Large intestine (tissue), 3 donors: ENCODE results near the gene KRTAP10-1. TPM values are rescaled to one million over a fixed set of nuclear protein-coding genes. Genes with fewer than 3 reads are reported as not detected.
A peak's percentile ranks its signal among the peaks of the same experiment; 100 is the strongest.
"Not testable (repeated sequence)": the region's sequence is repeated elsewhere in the genome, so short reads cannot be mapped to it uniquely, and the experiment has no call there.

Experiments used
- DNase-seq, 2 donors: peaks; one replicate each; pipeline versions ENCODE4 v3.0.0 to v3.0.0-alpha.2; 2013
- H3K27ac ChIP-seq: one replicate; pipeline ENCODE4 v1.5.1; 2013; ENCODE audit warnings: low read length
- H3K27me3 ChIP-seq: 2 replicates; pipeline ENCODE4 v1.6.1; 2013; ENCODE audit warnings: low read length; ENCODE audit not compliant: control insufficient read depth, insufficient read depth
- H3K36me3 ChIP-seq: 2 replicates; pipeline ENCODE4 v1.6.1; 2013; ENCODE audit warnings: low read length; ENCODE audit not compliant: control insufficient read depth, insufficient read depth
- H3K4me1 ChIP-seq: one replicate; pipeline ENCODE4 v1.6.1; 2013; ENCODE audit warnings: low read length; ENCODE audit not compliant: control insufficient read depth, insufficient read depth
- H3K4me3 ChIP-seq: one replicate; pipeline ENCODE4 v1.5.1; 2013; ENCODE audit warnings: low read length
- H3K9me3 ChIP-seq: one replicate; pipeline ENCODE4 v1.6.1; 2013; ENCODE audit warnings: mild to moderate bottlenecking, low read depth, low read length, moderate library complexity; ENCODE audit not compliant: control insufficient read depth
- WGBS: methylation state at CpG from one replicate; pipeline ENCODE4 v1.1.5; 2013; ENCODE audit warnings: low lambda C conversion rate; ENCODE audit not compliant: insufficient coverage; 5-methylcytosine and 5-hydroxymethylcytosine counted together
- polyA plus RNA-seq: library from polyadenylated mRNA; unstranded; fragments of 120-200 nt; gene quantifications from one replicate; pipeline ENCODE4 v1.2.1, GENCODE V29; 2013

Gene KRTAP10-1
- polyA plus RNA-seq, 1 donor, result not detected

DNA sequence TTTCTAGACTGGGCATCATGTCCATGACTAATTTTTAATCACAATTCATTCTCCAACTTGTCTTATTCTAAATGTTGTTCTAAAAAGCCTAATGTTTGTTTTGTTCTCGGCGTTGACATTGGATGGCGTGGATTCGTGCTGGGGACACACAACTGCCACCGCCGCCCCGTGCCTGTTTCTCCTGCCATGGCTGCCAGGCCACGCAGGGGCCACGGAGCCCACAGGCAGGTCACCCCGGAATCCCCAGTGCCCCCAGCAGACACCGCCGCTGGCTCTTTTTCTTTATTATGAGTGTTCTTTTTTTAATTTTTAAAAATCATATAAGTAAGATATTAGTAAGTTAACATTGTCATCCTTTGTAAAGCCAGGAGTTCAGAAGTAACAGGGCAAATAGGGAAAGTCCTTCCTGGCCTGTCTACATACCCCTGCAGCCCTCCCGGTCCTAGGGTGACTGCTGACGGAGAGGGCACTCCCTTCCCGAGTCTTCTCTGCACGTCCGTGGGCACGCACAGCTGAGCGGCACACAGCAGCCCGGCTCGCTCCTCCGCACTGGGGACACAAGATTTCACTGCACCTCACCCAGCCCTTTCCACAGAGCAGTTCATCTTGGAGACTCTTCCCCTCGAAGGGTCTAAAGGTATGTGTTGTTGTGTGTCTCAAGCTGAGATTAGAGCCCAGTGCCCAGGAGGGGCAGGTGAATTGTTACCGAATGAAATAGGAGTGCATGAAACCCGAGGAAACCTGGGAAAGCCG, 32.1 kb downstream of the KRTAP10-1 start:
- WGBS, result 100% methylated on average over 1 of the region's 26 CpGs
- Histone ChIP-seq H3K9me3 (no peaks in the 10 kb centered on the region), H3K36me3 (no peaks in the 10 kb centered on the region), H3K4me3 (no peak overlapping the region), H3K27ac (no peak overlapping the region), H3K27me3 (no peaks in the 10 kb centered on the region), H3K4me1 (peaks cover 7% of the 10 kb centered on the region)
- DNase-seq, result no peak

DNA sequence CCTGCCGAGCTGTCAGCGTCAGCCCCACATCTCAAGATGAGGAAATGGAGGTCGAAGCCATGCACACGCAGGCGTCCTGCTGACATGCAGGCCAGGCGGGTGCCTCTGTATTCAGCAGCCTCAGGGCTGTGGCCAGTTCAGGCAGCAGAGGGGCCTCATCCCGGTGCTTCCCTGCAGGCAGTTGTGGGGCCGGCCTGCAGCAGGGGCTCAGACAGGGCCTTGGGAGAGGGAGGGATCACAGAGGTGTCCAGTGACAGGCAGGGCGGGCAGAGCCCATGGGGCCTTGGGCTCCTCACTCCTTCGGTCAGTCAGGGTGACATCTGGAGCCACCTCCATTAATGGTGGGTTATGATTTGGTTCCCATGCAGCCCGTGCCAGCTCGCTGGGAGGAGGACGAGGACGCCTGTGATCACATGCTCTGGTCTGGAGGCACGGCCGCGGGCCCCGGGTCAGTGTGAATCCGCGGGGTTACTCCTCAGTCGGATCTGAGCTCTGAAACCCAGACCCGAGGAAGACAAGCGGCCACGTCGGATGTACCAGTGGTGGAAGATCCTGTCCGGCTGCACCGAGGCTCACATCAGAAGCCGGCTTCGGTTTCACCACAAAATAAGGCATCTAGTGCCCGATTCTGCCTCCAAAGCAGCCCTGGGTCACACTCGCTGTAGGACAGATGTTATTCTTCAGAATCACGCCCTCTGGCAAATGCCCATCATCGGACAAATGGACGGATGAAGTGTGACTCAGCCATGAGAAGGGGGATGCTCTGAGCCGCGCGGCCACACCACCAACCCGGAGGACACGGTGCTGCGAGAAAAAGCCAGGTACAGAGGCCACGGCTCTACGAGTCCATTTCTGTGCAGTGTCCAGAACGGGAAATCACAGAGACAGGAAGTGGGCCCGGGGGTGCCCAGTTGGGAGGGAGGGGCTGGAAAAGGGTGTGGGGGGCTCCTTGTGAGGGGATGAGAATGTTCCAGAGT, 33.4 kb downstream of the KRTAP10-1 start:
- Histone ChIP-seq H3K36me3 (no peaks in the 10 kb centered on the region), H3K27me3 (no peaks in the 10 kb centered on the region), H3K27ac (no peak overlapping the region), H3K9me3 (no peaks in the 10 kb centered on the region), H3K4me3 (no peak overlapping the region), H3K4me1 (peaks cover 7% of the 10 kb centered on the region)
- WGBS, result no CpG with 5 or more reads among the region's 44 CpGs
- no peak for DNase-seq

DNA sequence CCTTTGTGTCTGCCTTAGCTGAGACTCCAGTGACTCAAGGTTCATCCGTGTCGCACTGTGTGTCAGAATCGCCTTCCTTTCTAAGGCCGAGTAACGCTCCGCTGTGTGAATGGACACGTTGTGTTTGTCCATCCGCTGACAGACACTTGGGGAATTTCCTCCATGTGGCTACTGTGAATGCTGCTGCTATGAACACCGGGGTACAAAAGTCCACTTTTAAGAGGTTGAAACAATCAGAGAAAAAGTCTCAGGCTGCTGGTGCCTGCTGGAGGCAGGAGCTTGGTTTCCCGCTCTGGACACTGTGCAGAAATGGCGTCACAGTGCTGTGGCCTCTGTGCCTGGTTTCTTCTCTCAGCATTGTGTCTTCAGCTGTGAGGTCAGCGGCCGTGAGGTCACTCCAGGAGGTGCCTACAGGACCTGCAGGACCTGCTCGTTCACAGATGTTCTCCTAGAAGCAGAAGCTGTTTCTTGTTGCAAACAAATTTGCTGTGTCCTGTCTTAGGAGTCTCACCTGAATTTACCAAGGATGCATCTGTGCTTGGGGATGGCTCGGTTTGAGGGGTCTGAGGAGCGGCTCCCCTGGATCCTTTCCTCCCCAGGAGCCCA, 34.2 kb downstream of the KRTAP10-1 start:
- Histone ChIP-seq H3K36me3 (no peaks in the 10 kb centered on the region), H3K27me3 (no peaks in the 10 kb centered on the region), H3K4me3 (no peak overlapping the region), H3K9me3 (no peaks in the 10 kb centered on the region), H3K4me1 (peaks cover 7% of the 10 kb centered on the region), H3K27ac (no peak overlapping the region)
- no CpG with 5 or more reads among the region's 16 CpGs for WGBS
- DNase-seq, result peak; percentile 16 to 60

DNA sequence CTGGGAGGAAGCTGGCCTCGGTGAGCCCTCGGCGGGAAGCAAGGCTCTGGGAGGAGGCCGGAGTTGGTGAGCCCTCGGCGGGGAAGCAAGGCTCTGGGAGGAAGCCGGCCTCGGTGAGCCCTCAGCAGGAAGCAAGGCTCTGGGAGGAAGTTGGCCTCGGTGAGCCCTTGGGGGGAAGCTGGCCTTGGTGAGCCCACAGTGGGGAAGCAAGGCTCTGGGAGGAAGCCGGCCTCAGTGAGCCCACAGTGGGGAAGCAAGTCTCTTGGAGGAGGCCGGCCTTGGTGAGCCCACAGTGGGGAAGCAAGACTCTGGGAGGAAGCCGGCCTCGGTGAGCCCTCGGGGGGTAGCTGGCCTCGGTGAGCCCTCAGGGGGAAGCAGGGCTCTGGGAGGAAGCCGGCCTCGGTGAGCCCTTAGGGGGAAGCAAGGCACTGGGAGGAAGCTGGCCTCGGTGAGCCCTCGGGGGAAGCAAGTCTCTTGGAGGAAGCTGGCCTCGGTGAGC, 36.0 kb downstream of the KRTAP10-1 start:
- H3K4me1 ChIP-seq, result peaks cover 1% of the 10 kb centered on the region
- no peak overlapping the region for H3K27ac ChIP-seq
- no CpG with 5 or more reads among the region's 20 CpGs for WGBS
- H3K9me3 ChIP-seq, result peaks cover 9% of the 10 kb centered on the region
- H3K36me3 ChIP-seq, result no peaks in the 10 kb centered on the region
- no peak overlapping the region for H3K4me3 ChIP-seq
- no peak for DNase-seq
- no peaks in the 10 kb centered on the region for H3K27me3 ChIP-seq

DNA sequence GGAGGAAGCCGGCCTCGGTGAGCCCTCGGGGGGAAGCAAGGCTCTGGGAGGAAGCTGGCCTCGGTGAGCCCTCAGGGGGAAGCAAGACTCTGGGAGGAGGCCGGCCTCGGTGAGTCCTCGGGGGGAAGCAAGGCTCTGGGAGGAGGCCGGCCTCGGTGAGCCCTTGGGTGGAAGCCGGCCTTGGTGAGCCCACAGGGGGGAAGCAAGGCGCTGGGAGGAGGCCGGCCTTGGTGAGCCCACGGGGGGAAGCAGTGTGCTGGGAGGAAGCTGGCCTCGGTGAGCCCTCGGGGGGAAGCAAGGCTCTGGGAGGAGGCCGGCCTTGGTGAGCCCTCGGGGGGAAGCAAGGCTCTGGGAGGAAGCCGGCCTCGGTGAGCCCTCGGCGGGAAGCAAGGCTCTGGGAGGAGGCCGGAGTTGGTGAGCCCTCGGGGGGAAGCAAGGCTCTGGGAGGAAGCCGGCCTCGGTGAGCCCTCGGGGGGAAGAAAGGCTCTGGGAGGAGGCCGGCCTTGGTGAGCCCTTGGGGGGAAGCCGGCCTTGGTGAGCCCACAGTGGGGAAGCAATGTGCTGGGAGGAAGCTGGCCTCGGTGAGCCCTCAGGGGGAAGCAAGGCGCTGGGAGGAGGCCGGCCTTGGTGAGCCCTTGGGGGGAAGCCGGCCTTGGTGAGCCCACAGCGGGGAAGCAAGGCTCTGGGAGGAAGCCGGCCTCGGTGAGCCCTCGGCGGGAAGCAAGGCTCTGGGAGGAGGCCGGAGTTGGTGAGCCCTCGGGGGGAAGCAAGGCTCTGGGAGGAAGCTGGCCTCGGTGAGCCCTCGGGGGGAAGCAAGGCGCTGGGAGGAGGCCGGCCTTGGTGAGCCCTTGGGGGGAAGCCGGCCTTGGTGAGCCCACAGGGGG, 36.7 kb downstream of the KRTAP10-1 start:
- H3K27ac ChIP-seq, H3K4me1 ChIP-seq, DNase-seq, H3K27me3 ChIP-seq, H3K4me3 ChIP-seq, H3K9me3 ChIP-seq, H3K36me3 ChIP-seq: not testable (repeated sequence)
- no CpG with 5 or more reads among the region's 44 CpGs for WGBS

DNA sequence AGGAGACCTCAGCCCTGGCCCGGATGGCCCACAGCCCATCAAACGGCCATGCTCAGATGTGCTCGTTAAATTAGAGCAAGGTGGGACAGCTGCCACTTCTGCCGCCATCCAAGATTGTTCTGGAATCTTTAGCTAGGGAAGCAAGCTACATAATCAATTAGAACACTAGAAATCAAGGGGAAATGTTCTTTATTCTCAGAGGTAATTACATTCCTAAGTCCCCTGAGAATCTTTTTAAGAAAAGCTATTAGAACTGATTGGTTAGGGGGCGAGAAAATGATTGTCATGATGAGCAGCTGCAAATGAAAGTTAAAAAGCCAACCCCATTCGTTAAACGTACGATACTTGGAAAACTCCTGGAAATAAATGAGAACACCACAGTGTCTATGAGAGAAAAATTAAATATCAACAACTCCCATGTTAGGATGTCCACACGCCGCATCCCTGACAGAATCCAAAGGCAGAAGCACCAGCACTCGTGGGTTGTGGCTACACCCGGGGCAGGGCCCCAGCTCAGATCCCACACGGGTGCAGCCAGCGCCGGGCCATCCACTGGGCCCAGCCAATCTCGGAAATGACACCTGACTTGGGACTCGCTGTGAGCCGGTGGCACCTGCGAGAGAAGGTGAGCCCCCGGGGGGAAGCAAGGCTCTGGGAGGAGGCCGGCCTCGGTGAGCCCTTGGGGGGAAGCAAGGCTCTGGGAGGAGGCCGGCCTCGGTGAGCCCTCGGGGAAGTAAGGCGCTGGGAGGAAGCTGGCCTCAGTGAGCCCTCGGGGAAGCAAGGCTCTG, 37.6 kb downstream of the KRTAP10-1 start:
- Histone ChIP-seq H3K9me3 (peaks cover 9% of the 10 kb centered on the region), H3K4me1 (peaks cover 10% of the 10 kb centered on the region), H3K36me3 (no peaks in the 10 kb centered on the region), H3K4me3 (no peak overlapping the region), H3K27ac (no peak overlapping the region), H3K27me3 (no peaks in the 10 kb centered on the region)
- no peak for DNase-seq
- WGBS, result 100% methylated on average over 1 of the region's 27 CpGs

DNA sequence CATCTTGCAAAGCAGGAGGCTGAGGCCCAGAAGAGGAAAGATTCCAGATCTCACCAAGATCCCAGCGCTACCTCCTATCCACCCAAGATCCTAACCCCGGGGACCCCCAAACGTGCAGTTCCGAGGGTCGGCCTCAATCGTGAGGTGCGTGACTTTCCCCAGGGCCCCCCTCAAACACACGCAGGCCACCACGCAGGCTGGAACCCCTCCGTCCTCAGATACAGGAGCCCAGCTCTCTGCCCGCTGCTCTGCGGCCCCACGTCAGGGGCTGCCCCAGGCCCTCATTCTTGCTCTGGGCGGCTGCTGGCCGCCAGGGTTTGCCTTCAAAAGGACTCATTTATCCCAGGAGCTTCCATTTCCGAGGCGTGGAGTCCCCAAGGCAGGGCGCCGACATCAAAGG, 39.9 kb downstream of the KRTAP10-1 start:
- DNase-seq, result no peak
- H3K4me3 ChIP-seq, result no peak overlapping the region
- H3K36me3 ChIP-seq, result no peaks in the 10 kb centered on the region
- no peak overlapping the region for H3K27ac ChIP-seq
- H3K4me1 ChIP-seq, result peaks cover 13% of the 10 kb centered on the region
- H3K27me3 ChIP-seq, result no peaks in the 10 kb centered on the region
- H3K9me3 ChIP-seq, result peaks cover 9% of the 10 kb centered on the region
- WGBS, result no CpG with 5 or more reads among the region's 19 CpGs

DNA sequence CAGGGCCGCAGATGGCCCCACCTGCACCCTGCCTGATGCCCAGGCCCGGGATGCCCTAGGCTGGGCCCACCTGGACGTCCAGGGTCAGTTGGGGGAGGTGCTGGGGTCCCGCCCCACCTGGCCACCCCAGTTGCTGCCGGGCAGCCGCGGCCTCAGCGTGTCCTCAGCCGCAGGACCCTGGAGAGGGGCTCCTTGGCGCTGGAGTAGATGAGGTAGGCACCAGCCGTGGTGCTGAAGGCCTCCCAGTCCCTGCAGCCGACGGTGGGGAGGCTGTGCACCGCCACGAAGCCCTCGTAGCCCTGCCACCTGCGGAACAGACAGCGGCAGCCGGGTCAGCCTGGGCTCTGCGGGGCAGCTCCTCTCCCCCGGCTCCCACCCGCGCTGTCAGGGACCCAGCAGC, 40.4 kb downstream of the KRTAP10-1 start:
- peaks cover 13% of the 10 kb centered on the region for H3K4me1 ChIP-seq
- no peak overlapping the region for H3K4me3 ChIP-seq
- H3K27ac ChIP-seq, result no peak overlapping the region
- H3K27me3 ChIP-seq, result no peaks in the 10 kb centered on the region
- DNase-seq, result no peak
- H3K9me3 ChIP-seq, result peaks cover 9% of the 10 kb centered on the region
- WGBS, result no CpG with 5 or more reads among the region's 23 CpGs
- H3K36me3 ChIP-seq, result no peaks in the 10 kb centered on the region

DNA sequence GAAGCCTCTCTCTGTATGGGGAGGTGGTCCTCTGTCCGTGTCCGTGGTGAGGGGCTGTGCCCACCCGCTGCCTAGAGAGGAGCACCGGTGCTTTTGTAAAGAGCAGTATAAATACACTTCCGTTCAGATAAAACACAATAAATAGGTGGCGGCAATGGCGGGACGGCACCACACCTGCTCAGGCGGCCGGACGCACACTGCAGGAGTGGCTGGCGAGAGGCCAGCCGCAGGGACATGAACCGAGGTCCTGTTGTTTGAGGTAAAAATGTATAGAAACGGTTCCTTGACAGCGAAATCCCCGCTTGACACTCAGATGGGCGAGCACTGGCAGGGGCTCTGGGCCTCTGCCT, 40.8 kb downstream of the KRTAP10-1 start:
- H3K27me3 ChIP-seq, result no peaks in the 10 kb centered on the region
- peaks cover 9% of the 10 kb centered on the region for H3K9me3 ChIP-seq
- H3K27ac ChIP-seq, result no peak overlapping the region
- H3K4me3 ChIP-seq, result no peak overlapping the region
- H3K36me3 ChIP-seq, result no peaks in the 10 kb centered on the region
- H3K4me1 ChIP-seq, result peaks cover 13% of the 10 kb centered on the region
- DNase-seq, result no peak
- WGBS, result no CpG with 5 or more reads among the region's 18 CpGs
